Peyer's patch (tissue), 4 donors: ENCODE data around the gene CYP3A4. TPM values are rescaled to one million over a fixed set of nuclear protein-coding genes. Genes with fewer than 3 reads are reported as not detected.
"Not testable (repeated sequence)": the region's sequence is repeated elsewhere in the genome, so short reads cannot be mapped to it uniquely, and the experiment has no call there.

ENCODE experiments used
- DNase-seq, 3 donors: peaks; one replicate each; pipeline ENCODE4 v3.0.0-alpha.2; 2017 to 2019
- H3K27ac ChIP-seq, 4 donors: fragments of 200-600 bp; sonication (generic); one replicate each; pipeline ENCODE4 v1.5.1; 2016 to 2019
- H3K27me3 ChIP-seq, 2 donors: fragments of 200-600 bp; sonication (generic); one replicate each; pipeline ENCODE4 v1.5.1; 2019
- H3K36me3 ChIP-seq, 3 donors: fragments of 200-600 bp; sonication (generic); one replicate each; pipeline ENCODE4 v1.5.1; 2016 to 2019
- H3K4me1 ChIP-seq, 4 donors: fragments of 200-600 bp; sonication (generic); one replicate each; pipeline ENCODE4 v1.5.1; 2016 to 2019
- H3K4me3 ChIP-seq, 4 donors: fragments of 200-600 bp; sonication (generic); 1 replicate in 3 of 4; 2 replicates in 1 of 4; pipeline ENCODE4 v1.5.1; 2016 to 2019; ENCODE audit warnings: mild to moderate bottlenecking in 1 of 4
- H3K9me3 ChIP-seq, 4 donors: fragments of 200-600 bp; sonication (generic); one replicate each; pipeline ENCODE4 v1.5.1; 2016 to 2019; ENCODE audit warnings: mild to moderate bottlenecking in 1 of 4
- POLR2A ChIP-seq, 2 donors: fragments of 450-650 bp; IDR thresholded peaks; one replicate each; pipeline ENCODE4 v1.5.1; 2017; ENCODE audit warnings: antibody characterized with exemption in 2 of 2, mild to moderate bottlenecking in 2 of 2, moderate library complexity in 2 of 2
- total RNA-seq, 4 donors: library from RNA; depleted of rRNA; stranded (reverse); fragments of >200 nt; gene quantifications; one replicate each; pipeline ENCODE4 v1.1.0, GENCODE V29; 2016
- TF ChIP-seq, protein P1 (sequence below), 6 experiments: fragments of 450-650 bp in 4 of 6; fragments of 200-600 bp in 2 of 6; sonication (generic) in 1 of 6; IDR thresholded peaks; one replicate each; pipeline ENCODE4 v1.5.1; 2017 to 2019; ENCODE audit warnings: antibody characterized with exemption in 6 of 6, mild to moderate bottlenecking in 3 of 6, moderate library complexity in 1 of 6

The CYP3A4 gene
- total RNA-seq, 4 donors from 2014 or later = 16.5 to 3,180 (median 690) TPM

DNA sequence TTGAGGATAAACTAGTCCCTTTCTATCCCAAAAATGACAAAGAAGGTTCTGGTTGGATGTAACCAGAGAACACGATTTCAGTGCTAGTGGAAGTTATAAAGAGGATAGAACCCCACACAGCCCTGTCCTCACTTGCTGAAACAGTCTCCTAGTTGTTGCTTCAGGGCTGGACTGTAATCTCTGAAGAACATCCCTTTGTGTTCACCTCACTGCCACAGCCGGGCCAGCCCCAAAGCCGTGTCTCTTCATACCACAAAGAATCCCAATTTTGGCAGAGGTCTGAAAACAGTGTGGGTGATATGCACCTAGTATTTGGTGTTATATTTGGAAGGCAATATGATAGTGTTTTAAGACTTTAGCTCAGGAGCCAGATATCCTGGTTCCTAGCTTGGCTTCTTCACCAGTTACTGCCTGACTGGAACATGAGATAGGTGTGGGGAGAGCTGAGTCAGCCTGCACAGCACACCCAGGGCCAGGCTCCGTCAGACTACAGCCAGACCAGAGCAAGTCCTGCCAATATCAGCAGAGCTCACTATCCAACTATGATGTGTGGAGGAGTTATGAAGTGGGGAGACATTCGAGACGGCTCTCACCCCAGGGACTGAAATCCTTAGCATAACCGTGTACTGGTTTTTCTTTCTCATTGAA is 21.2 kb downstream of the CYP3A4 start:
- Histone ChIP-seq H3K27ac (no peak overlapping the region), H3K27me3 (no peaks in the 10 kb centered on the region), H3K36me3 (peaks cover 0 to 34% (median 0%) of the 10 kb centered on the region in 3 donors), H3K4me3 (no peak overlapping the region), H3K9me3 (no peaks in the 10 kb centered on the region), H3K4me1 (no peaks in the 10 kb centered on the region)
- TF ChIP-seq, protein P1, sequence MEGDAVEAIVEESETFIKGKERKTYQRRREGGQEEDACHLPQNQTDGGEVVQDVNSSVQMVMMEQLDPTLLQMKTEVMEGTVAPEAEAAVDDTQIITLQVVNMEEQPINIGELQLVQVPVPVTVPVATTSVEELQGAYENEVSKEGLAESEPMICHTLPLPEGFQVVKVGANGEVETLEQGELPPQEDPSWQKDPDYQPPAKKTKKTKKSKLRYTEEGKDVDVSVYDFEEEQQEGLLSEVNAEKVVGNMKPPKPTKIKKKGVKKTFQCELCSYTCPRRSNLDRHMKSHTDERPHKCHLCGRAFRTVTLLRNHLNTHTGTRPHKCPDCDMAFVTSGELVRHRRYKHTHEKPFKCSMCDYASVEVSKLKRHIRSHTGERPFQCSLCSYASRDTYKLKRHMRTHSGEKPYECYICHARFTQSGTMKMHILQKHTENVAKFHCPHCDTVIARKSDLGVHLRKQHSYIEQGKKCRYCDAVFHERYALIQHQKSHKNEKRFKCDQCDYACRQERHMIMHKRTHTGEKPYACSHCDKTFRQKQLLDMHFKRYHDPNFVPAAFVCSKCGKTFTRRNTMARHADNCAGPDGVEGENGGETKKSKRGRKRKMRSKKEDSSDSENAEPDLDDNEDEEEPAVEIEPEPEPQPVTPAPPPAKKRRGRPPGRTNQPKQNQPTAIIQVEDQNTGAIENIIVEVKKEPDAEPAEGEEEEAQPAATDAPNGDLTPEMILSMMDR (IDR thresholded peaks at IDR 0.05) = no peak
- TF ChIP-seq POLR2A (IDR thresholded peaks at IDR 0.05) = no peak
- DNase-seq = no peak

GRCh38 chr7:99755085-99755484 is 28.9 kb downstream of the CYP3A4 start:
- no peaks in the 10 kb centered on the region for H3K27me3 ChIP-seq
- DNase-seq = no peak
- no peak overlapping the region for H3K27ac ChIP-seq
- no peaks in the 10 kb centered on the region for H3K9me3 ChIP-seq
- no peak for TF ChIP-seq POLR2A (IDR thresholded peaks at IDR 0.05)
- TF ChIP-seq, protein P1 (IDR thresholded peaks at IDR 0.05) = no peak
- peaks cover 0 to 7% (median 0%) of the 10 kb centered on the region in 3 donors for H3K36me3 ChIP-seq
- H3K4me3 ChIP-seq = no peak overlapping the region
- H3K4me1 ChIP-seq = peaks cover 0 to 5% (median 0%) of the 10 kb centered on the region in 4 donors

- Histone ChIP-seq H3K4me1 (peaks cover 0 to 5% (median 0%) of the 10 kb centered on the region in 4 donors), H3K4me3 (peak overlapping the region in 2 of 4 donors; percentile 25 to 30), H3K36me3 (no peaks in the 10 kb centered on the region), H3K27me3 (no peaks in the 10 kb centered on the region), H3K9me3 (no peaks in the 10 kb centered on the region), H3K27ac (peak overlapping the region in 3 of 4 donors; percentile 35 to 87 (median 76))
- DNase-seq = peak in 2 of 3 donors; percentile 84 to 85
- TF ChIP-seq POLR2A (IDR thresholded peaks at IDR 0.05) = peak; percentile 85 to 91
- TF ChIP-seq, protein P1 (IDR thresholded peaks at IDR 0.05) = no peak
Measured at GRCh38 chr7:99752356-99752755, 31.6 kb downstream of the CYP3A4 start.

DNA sequence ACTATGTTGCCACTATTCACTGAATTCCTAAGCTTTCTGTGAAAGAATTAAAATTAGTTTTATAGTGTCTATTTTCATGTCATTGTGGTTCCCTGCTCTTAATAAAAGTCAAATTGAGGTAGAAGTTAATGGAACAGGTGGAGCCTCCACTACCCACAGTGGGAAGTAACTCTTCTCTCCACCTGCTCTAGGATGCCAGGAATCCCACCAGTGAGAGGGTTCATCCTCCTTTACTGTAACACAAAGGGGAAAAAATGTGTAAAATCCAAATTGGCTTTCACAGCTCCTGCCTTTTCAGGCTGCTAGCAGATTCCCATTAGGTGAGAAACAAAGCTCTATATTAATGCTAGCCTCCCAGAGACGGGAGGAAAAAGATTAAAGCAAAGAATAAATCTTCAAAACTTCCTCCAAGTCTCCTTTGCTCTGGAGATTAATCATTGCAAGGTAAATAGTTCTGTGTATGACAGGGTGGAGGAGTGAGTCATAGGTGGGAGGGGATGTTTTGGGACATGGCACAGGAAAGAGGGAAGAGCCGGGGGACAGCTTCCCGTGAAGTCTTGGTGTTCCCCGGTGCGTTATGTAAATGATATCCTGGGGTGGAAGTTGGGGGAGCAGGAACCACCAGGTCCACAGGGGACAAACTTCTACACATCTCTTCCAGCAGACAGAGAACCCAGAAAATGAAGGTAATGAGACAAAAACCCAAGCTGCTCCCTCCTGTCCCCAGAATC is 32.5 kb downstream of the CYP3A4 start:
- H3K4me3 ChIP-seq = peak overlapping the region in 2 of 4 donors; percentile 25 to 30
- peak overlapping the region in 3 of 4 donors; percentile 35 to 87 (median 76) for H3K27ac ChIP-seq
- not testable (repeated sequence) for H3K9me3 ChIP-seq, H3K4me1 ChIP-seq, H3K36me3 ChIP-seq, H3K27me3 ChIP-seq
- peak in 1 of 3 donors; percentile 51 for DNase-seq

GRCh38 chr7:99748846-99749579 is 35.0 kb downstream of the CYP3A4 start:
- TF ChIP-seq POLR2A (IDR thresholded peaks at IDR 0.05) = no peak
- Histone ChIP-seq H3K27ac (no peak overlapping the region), H3K36me3 (no peaks in the 10 kb centered on the region), H3K4me1 (peaks cover 0 to 5% (median 0%) of the 10 kb centered on the region in 4 donors), H3K9me3 (no peaks in the 10 kb centered on the region), H3K4me3 (no peak overlapping the region), H3K27me3 (no peaks in the 10 kb centered on the region)
- no peak for DNase-seq

- not testable (repeated sequence) for H3K27me3 ChIP-seq, H3K4me3 ChIP-seq, DNase-seq, H3K27ac ChIP-seq, H3K36me3 ChIP-seq, H3K4me1 ChIP-seq, H3K9me3 ChIP-seq
Measured at GRCh38 chr7:99746915-99747314, 37.1 kb downstream of the CYP3A4 start.

DNA sequence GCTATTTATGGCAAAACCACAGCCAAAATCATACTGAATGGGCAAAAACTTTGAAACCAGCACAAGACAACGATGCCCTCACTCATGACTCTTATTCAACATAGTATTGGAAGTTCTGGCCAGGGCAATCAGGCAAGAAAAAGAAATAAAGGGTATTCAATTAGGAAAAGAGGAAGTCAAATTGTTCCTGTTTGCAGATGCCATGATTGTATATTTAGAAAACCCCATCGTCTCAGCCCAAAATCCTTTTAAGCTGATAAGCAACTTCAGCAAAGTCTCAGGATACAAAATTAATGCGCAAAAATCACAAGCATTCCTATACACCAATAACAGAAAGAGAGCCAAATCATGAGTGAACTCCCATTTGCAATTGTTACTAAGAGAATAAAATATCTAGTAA is 38.6 kb downstream of the CYP3A4 start:
- not testable (repeated sequence) for H3K27me3 ChIP-seq, H3K9me3 ChIP-seq, H3K4me1 ChIP-seq, H3K4me3 ChIP-seq, H3K36me3 ChIP-seq, DNase-seq, H3K27ac ChIP-seq
